Endodermal cell (in vitro differentiated cells): ENCODE data around the gene CLMP. TPM values are rescaled to one million over a fixed set of nuclear protein-coding genes. Genes with fewer than 3 reads are reported as not detected.
A peak's percentile ranks its signal among the peaks of the same experiment; 100 is the strongest.

Source experiments
- DNase-seq: peaks from one replicate; pipeline ENCODE4 v3.0.0-alpha.2; 2017
- H3K27ac ChIP-seq: 2 replicates; pipeline ENCODE4 v1.5.1; 2013; ENCODE audit warnings: mild to moderate bottlenecking, low read depth, low read length, moderate library complexity
- H3K27me3 ChIP-seq: 2 replicates; pipeline ENCODE4 v1.6.1; 2013; ENCODE audit warnings: mild to moderate bottlenecking, low read length, moderate library complexity; ENCODE audit not compliant: insufficient read depth, control insufficient read depth, poor library complexity, severe bottlenecking
- H3K36me3 ChIP-seq: 2 replicates; pipeline ENCODE4 v1.7.0; 2013; ENCODE audit warnings: mild to moderate bottlenecking, low read length, moderate library complexity; ENCODE audit not compliant: control insufficient read depth, insufficient read depth
- H3K4me1 ChIP-seq: one replicate; pipeline ENCODE4 v1.7.0; 2013; ENCODE audit warnings: low read length; ENCODE audit not compliant: control insufficient read depth, insufficient read depth
- H3K4me3 ChIP-seq: 2 replicates; pipeline ENCODE4 v1.5.1; 2013; ENCODE audit warnings: mild to moderate bottlenecking, low read length, moderate library complexity
- H3K9ac ChIP-seq: 2 replicates; pipeline ENCODE4 v1.6.1; 2013; ENCODE audit warnings: mild to moderate bottlenecking, low read length, moderate library complexity; ENCODE audit not compliant: poor library complexity, severe bottlenecking; ENCODE audit errors: extremely low read depth
- H3K9me3 ChIP-seq: 2 replicates; pipeline ENCODE4 v1.6.1; 2013; ENCODE audit warnings: mild to moderate bottlenecking, low read length, moderate library complexity; ENCODE audit not compliant: control insufficient read depth
- H3K27ac Mint-ChIP-seq: 2 replicates; pipeline ENCODE4 v1.8.0; 2020; ENCODE audit warnings: mixed read lengths
- H3K27me3 Mint-ChIP-seq: 2 replicates; pipeline ENCODE4 v1.8.0; 2021; ENCODE audit warnings: mild to moderate bottlenecking, mixed read lengths; ENCODE audit not compliant: insufficient read depth
- H3K36me3 Mint-ChIP-seq: 2 replicates; pipeline ENCODE4 v1.8.0; 2020; ENCODE audit warnings: low read depth, mixed read lengths
- H3K4me1 Mint-ChIP-seq: 2 replicates; pipeline ENCODE4 v1.8.0; 2020; ENCODE audit warnings: mixed read lengths
- H3K4me3 Mint-ChIP-seq: 2 replicates; pipeline ENCODE4 v1.8.0; 2020; ENCODE audit warnings: mild to moderate bottlenecking, moderate library complexity, mixed read lengths
- H3K9me3 Mint-ChIP-seq: 2 replicates; pipeline ENCODE4 v1.8.0; 2020; ENCODE audit warnings: mild to moderate bottlenecking, mixed read lengths
- WGBS, 2 experiments: methylation state at CpG; one replicate each; pipeline versions ENCODE4 v1.1.5 to v1.1.7; 2013; ENCODE audit warnings: missing lambda C conversion rate in 2 of 2, mixed read lengths in 1 of 2; ENCODE audit not compliant: insufficient coverage in 1 of 2, insufficient read length in 1 of 2; 5-methylcytosine and 5-hydroxymethylcytosine counted together
- total RNA-seq, 2 donors: library from RNA; stranded (reverse); fragmentation: NEBNext Ultra II Directional in 1 of 2; extraction: Animal tissue kit (Norgen Biotek cat#: 25700) in 1 of 2; gene quantifications; 2 replicates in 1 of 2; 3 replicates in 1 of 2; pipeline ENCODE4 v1.2.1, GENCODE V29; 2021
- TF ChIP-seq, protein P1 (sequence below): fragments of 200-600 bp; sonication (generic); conservative IDR thresholded peaks from 2 replicates; pipeline ENCODE4 v1.5.0; 2021; ENCODE audit warnings: antibody characterized with exemption, mild to moderate bottlenecking

CLMP gene
- total RNA-seq, 2 donors from 2014 or later: 86.5 to 94.4 TPM

DNA sequence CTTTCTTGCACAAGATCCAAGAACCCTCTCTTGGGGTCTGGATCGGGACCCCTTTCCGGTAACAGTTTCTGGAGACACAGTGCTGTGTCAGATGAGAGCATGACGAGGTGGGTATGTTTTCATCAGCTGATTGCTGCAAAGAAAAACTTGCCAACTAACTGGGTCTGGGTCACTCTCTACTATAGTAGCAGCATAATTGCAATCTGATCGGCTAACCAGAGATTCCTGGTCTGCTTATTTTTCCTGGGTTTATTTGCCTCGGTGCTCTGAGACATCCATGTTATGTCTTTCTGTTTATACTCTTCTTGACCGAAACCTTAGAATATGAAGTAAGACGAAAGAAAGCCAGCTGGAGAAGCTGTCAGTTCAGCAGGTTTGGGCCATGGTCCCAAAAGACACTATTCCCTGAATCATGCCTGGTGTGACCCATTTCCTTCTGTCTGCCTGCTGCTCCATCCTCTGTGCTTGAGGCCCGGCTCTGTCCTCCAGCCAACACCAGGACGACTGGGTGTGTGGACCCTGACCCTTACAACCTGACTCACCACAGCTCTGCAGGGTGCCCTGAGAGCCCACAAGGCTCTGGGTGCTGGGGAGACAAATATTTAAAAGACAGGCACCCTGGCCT lies 24.1 kb upstream of the CLMP start:
- 88 to 91% methylated on average over 5 to 9 of the region's 9 CpGs for WGBS, 2 experiments
- Histone ChIP-seq H3K4me1 (peaks cover 7% of the 10 kb centered on the region), H3K9me3 (peaks cover 9% of the 10 kb centered on the region), H3K4me3 (no peak overlapping the region), H3K9ac (no peak overlapping the region), H3K27me3 (no peaks in the 10 kb centered on the region), H3K27ac (no peak overlapping the region), H3K36me3 (no peaks in the 10 kb centered on the region)
- Mint-ChIP-seq H3K27ac (peak overlapping the region; percentile 57), H3K4me1 (peaks cover 29% of the 10 kb centered on the region), H3K9me3 (peaks cover 17% of the 10 kb centered on the region), H3K36me3 (no peaks in the 10 kb centered on the region), H3K4me3 (no peak overlapping the region), H3K27me3 (peaks cover 3% of the 10 kb centered on the region)
- TF ChIP-seq, protein P1, sequence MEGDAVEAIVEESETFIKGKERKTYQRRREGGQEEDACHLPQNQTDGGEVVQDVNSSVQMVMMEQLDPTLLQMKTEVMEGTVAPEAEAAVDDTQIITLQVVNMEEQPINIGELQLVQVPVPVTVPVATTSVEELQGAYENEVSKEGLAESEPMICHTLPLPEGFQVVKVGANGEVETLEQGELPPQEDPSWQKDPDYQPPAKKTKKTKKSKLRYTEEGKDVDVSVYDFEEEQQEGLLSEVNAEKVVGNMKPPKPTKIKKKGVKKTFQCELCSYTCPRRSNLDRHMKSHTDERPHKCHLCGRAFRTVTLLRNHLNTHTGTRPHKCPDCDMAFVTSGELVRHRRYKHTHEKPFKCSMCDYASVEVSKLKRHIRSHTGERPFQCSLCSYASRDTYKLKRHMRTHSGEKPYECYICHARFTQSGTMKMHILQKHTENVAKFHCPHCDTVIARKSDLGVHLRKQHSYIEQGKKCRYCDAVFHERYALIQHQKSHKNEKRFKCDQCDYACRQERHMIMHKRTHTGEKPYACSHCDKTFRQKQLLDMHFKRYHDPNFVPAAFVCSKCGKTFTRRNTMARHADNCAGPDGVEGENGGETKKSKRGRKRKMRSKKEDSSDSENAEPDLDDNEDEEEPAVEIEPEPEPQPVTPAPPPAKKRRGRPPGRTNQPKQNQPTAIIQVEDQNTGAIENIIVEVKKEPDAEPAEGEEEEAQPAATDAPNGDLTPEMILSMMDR: no peak
- no peak for DNase-seq

DNA sequence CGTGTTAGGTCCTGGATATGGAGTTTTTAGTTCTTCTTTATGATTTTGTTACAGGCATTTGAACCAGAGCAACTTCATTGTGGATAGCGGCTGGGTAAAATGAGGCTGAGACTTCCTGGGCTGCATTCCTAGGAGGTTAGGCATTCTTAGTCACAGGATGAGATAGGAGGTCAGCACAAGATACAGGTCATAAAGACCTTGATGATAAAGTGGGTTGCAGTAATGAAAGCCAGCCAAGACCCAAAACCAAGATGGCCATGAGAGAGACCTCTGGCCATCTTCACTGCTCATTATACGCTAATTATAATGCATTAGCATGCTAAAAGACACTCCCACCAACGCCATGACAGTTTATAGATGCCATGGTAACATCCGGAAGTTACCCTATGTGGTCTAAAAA lies 23.4 kb upstream of the CLMP start:
- WGBS, 2 experiments: 54 to 65% methylated on average over 3 to 5 of the region's 5 CpGs
- Histone ChIP-seq H3K4me3 (no peak overlapping the region), H3K9me3 (peaks cover 9% of the 10 kb centered on the region), H3K36me3 (no peaks in the 10 kb centered on the region), H3K27ac (peak overlapping the region; percentile 3), H3K9ac (peak overlapping the region; percentile 71), H3K27me3 (no peaks in the 10 kb centered on the region), H3K4me1 (peaks cover 7% of the 10 kb centered on the region)
- peaks cover 29% of the 10 kb centered on the region for H3K4me1 Mint-ChIP-seq
- no peaks in the 10 kb centered on the region for H3K36me3 Mint-ChIP-seq
- peak; percentile 66 for DNase-seq
- no peak overlapping the region for H3K4me3 Mint-ChIP-seq
- peaks cover 17% of the 10 kb centered on the region for H3K9me3 Mint-ChIP-seq
- H3K27ac Mint-ChIP-seq: peak overlapping the region; percentile 96
- TF ChIP-seq, protein P1: no peak
- peaks cover 3% of the 10 kb centered on the region for H3K27me3 Mint-ChIP-seq

DNA sequence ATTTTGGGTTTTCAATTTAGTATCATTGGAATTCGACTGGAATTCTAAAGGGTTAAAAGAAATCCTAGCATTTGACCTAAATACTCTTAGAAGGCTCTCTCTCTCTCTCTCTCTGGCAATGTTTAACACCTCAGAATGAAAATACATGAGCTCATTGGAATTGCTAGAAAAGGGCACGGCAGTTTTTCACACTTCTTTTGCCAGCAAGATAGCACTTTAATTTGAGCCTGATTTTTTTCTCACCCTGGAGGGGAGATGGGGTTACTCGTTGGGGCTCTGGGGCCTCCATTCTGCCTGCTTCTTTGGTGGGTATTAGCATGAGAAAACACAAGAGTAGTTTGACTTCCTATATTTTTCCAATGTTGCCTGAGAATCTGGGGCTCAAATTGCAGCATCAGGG lies 22.8 kb upstream of the CLMP start:
- H3K27ac ChIP-seq: peak overlapping the region; percentile 3
- peak overlapping the region; percentile 71 for H3K9ac ChIP-seq
- H3K4me3 ChIP-seq: no peak overlapping the region
- H3K27me3 Mint-ChIP-seq: peaks cover 3% of the 10 kb centered on the region
- TF ChIP-seq, protein P1: no peak
- no peaks in the 10 kb centered on the region for H3K36me3 Mint-ChIP-seq
- no peaks in the 10 kb centered on the region for H3K36me3 ChIP-seq
- DNase-seq: peak; percentile 77
- H3K9me3 Mint-ChIP-seq: peaks cover 16% of the 10 kb centered on the region
- H3K9me3 ChIP-seq: peaks cover 9% of the 10 kb centered on the region
- H3K27me3 ChIP-seq: no peaks in the 10 kb centered on the region
- H3K4me1 Mint-ChIP-seq: peaks cover 29% of the 10 kb centered on the region
- 20% methylated on average over 3 of the region's 3 CpGs; no CpG with 5 or more reads in 1 of the 2 experiments for WGBS, 2 experiments
- peaks cover 7% of the 10 kb centered on the region for H3K4me1 ChIP-seq
- no peak overlapping the region for H3K4me3 Mint-ChIP-seq
- H3K27ac Mint-ChIP-seq: peak overlapping the region; percentile 96
